PC-9 (cell line): ENCODE measurements around the gene POTEH. TPM values are rescaled to one million over a fixed set of nuclear protein-coding genes. Genes with fewer than 3 reads are reported as not detected.
"Not testable (repeated sequence)": the region's sequence is repeated elsewhere in the genome, so short reads cannot be mapped to it uniquely, and the experiment has no call there.

ENCODE experiments used
- BruUV-seq: library from RNA; stranded (reverse); fragments of 400-500 nt; replicated peaks from 2 replicates; lab custom pipeline; 2021; lab: Mats Ljungman, UMichigan
- CTCF ChIA-PET: fragments of 300-600 bp; sonication (Branson Sonifier 250); formaldehyde crosslinking; loops from one replicate; lab custom pipeline; 2022; ENCODE audit warnings: antibody characterized with exemption; lab: Charles Lee
- POLR2A ChIA-PET: fragments of 300-600 bp; sonication (Branson Sonifier 250); formaldehyde crosslinking; loops from one replicate; lab custom pipeline; 2022; ENCODE audit warnings: antibody characterized with exemption; ENCODE audit not compliant: unreplicated experiment; lab: Charles Lee
- DNase-seq, 2 experiments: peaks; one replicate each; pipeline versions ENCODE4 v3.0.0 to v3.0.0-alpha.2; 2015 to 2022; ENCODE audit warnings: mixed read lengths in 1 of 2
- H2AFZ ChIP-seq: fragments of 200-600 bp; sonication (generic); 2 replicates; pipeline ENCODE4 v1.8.1; 2017; ENCODE audit warnings: antibody characterized with exemption
- H3F3A ChIP-seq: fragments of 200-600 bp; sonication (generic); 2 replicates; pipeline ENCODE4 v1.8.1; 2017; ENCODE audit warnings: antibody characterized with exemption, mild to moderate bottlenecking, low read depth; ENCODE audit not compliant: insufficient read depth
- H3K27ac ChIP-seq: fragments of 200-600 bp; sonication (generic); 2 replicates; pipeline ENCODE4 v1.6.1; 2016; ENCODE audit warnings: mixed run types
- H3K27me3 ChIP-seq: fragments of 200-600 bp; sonication (generic); 2 replicates; pipeline ENCODE4 v1.6.1; 2016; ENCODE audit warnings: low read depth, mixed run types; ENCODE audit not compliant: insufficient read depth
- H3K36me3 ChIP-seq: fragments of 200-600 bp; sonication (generic); 2 replicates; pipeline ENCODE4 v1.6.1; 2016; ENCODE audit warnings: low read depth, mixed run types
- H3K4me1 ChIP-seq: fragments of 200-600 bp; sonication (generic); replicated peaks from 2 replicates; pipeline ENCODE4 v1.6.1; 2016; ENCODE audit warnings: mixed run types; ENCODE audit not compliant: insufficient read depth
- H3K4me2 ChIP-seq: fragments of 200-600 bp; sonication (generic); 2 replicates; pipeline ENCODE4 v1.6.1; 2017; ENCODE audit warnings: mixed run types
- H3K4me3 ChIP-seq: fragments of 200-600 bp; sonication (generic); 2 replicates; pipeline ENCODE4 v1.6.1; 2016; ENCODE audit warnings: mixed run types
- H3K79me2 ChIP-seq: fragments of 200-600 bp; sonication (generic); 2 replicates; pipeline ENCODE4 v1.6.1; 2017; ENCODE audit warnings: low read depth, mixed run types
- H3K9me2 ChIP-seq: fragments of 200-600 bp; sonication (generic); 2 replicates; pipeline ENCODE4 v1.8.1; 2017; ENCODE audit warnings: mild to moderate bottlenecking; ENCODE audit not compliant: insufficient read depth
- H3K9me3 ChIP-seq: fragments of 200-600 bp; sonication (generic); 2 replicates; pipeline ENCODE4 v1.8.1; 2016; ENCODE audit warnings: low read depth; ENCODE audit not compliant: insufficient read depth
- H4K20me1 ChIP-seq: fragments of 200-600 bp; sonication (generic); 2 replicates; pipeline ENCODE4 v1.8.1; 2017; ENCODE audit not compliant: insufficient read depth
- intact Hi-C: fragments of 100-400 bp; cut with micrococcal nuclease; formaldehyde crosslinking; loops from one replicate; pipeline ENCODE4 v1.10.0; 2022; ENCODE audit not compliant: unreplicated experiment
- total RNA-seq: library from RNA; stranded (reverse); gene quantifications from 2 replicates; pipeline ENCODE4 v1.2.3, GENCODE V29; 2021

POTEH gene
- total RNA-seq, 1 experiment from 2014 or later, result not detected

- H3K27me3 ChIP-seq, H2AFZ ChIP-seq, H3K4me2 ChIP-seq, H3K9me3 ChIP-seq, POLR2A ChIA-PET, H3K36me3 ChIP-seq, H3F3A ChIP-seq, intact Hi-C loops, BruUV-seq, H3K27ac ChIP-seq, CTCF ChIA-PET, H3K4me3 ChIP-seq, H3K4me1 ChIP-seq, H3K79me2 ChIP-seq, DNase-seq, H4K20me1 ChIP-seq, H3K9me2 ChIP-seq: not testable (repeated sequence)
Measured at GRCh38 chr22:15734411-15734810, 44.6 kb downstream of the POTEH start.

GRCh38 chr22:15738157-15738908 lies 48.5 kb downstream of the POTEH start:
- H3F3A ChIP-seq, H3K4me1 ChIP-seq, H3K9me2 ChIP-seq, DNase-seq, CTCF ChIA-PET, H3K27me3 ChIP-seq, H3K79me2 ChIP-seq, H2AFZ ChIP-seq, H3K4me2 ChIP-seq, POLR2A ChIA-PET, H3K27ac ChIP-seq, H4K20me1 ChIP-seq, H3K4me3 ChIP-seq, H3K36me3 ChIP-seq, H3K9me3 ChIP-seq, BruUV-seq, intact Hi-C loops: not testable (repeated sequence)

- BruUV-seq, H4K20me1 ChIP-seq, H3F3A ChIP-seq, H3K9me2 ChIP-seq, H3K4me2 ChIP-seq, DNase-seq, H3K4me1 ChIP-seq, H3K27ac ChIP-seq, intact Hi-C loops, H2AFZ ChIP-seq, H3K27me3 ChIP-seq, POLR2A ChIA-PET, H3K4me3 ChIP-seq, H3K36me3 ChIP-seq, CTCF ChIA-PET, H3K9me3 ChIP-seq, H3K79me2 ChIP-seq: not testable (repeated sequence)
Measured at GRCh38 chr22:15738909-15739391, 49.1 kb downstream of the POTEH start.

- H3K27me3 ChIP-seq, H3K4me2 ChIP-seq, H3K36me3 ChIP-seq, intact Hi-C loops, H4K20me1 ChIP-seq, H3K9me2 ChIP-seq, H3K79me2 ChIP-seq, H3K27ac ChIP-seq, DNase-seq, H2AFZ ChIP-seq, H3F3A ChIP-seq, POLR2A ChIA-PET, H3K9me3 ChIP-seq, H3K4me3 ChIP-seq, H3K4me1 ChIP-seq, BruUV-seq, CTCF ChIA-PET: not testable (repeated sequence)
Measured at GRCh38 chr22:15747636-15748323, 58.0 kb downstream of the POTEH start.

GRCh38 chr22:15749181-15749970 lies 59.5 kb downstream of the POTEH start:
- POLR2A ChIA-PET, CTCF ChIA-PET, H4K20me1 ChIP-seq, BruUV-seq, intact Hi-C loops, H3K4me3 ChIP-seq, H2AFZ ChIP-seq, H3K79me2 ChIP-seq, H3F3A ChIP-seq, H3K9me2 ChIP-seq, DNase-seq, H3K36me3 ChIP-seq, H3K4me2 ChIP-seq, H3K4me1 ChIP-seq, H3K27ac ChIP-seq, H3K9me3 ChIP-seq, H3K27me3 ChIP-seq: not testable (repeated sequence)

GRCh38 chr22:15759443-15760097 lies 69.7 kb downstream of the POTEH start:
- H3K9me2 ChIP-seq, POLR2A ChIA-PET, DNase-seq, H3K9me3 ChIP-seq, H2AFZ ChIP-seq, H3K4me1 ChIP-seq, CTCF ChIA-PET, H3K4me2 ChIP-seq, BruUV-seq, H3K27ac ChIP-seq, H3F3A ChIP-seq, H3K79me2 ChIP-seq, H3K36me3 ChIP-seq, H3K27me3 ChIP-seq, H3K4me3 ChIP-seq, intact Hi-C loops, H4K20me1 ChIP-seq: not testable (repeated sequence)
